AG04450 (cell line): Measurements from ENCODE around the gene BRI3. TPM values are rescaled to one million over a fixed set of nuclear protein-coding genes. Genes with fewer than 3 reads are reported as not detected.

Experiments used
- CTCF ChIA-PET: fragments of 300-600, 350-600 bp; formaldehyde crosslinking; extraction: SDS; loops from one replicate; lab custom pipeline; 2022; ENCODE audit warnings: antibody characterized with exemption, inconsistent platforms; lab: Charles Lee
- POLR2A ChIA-PET: fragments of 350-600 bp; formaldehyde crosslinking; extraction: SDS; loops from one replicate; lab custom pipeline; 2021; ENCODE audit warnings: antibody characterized with exemption, inconsistent platforms; lab: Yijun Ruan, JAX
- DNase-seq: peaks from one replicate; pipeline ENCODE4 v3.0.0-alpha.2; 2011; ENCODE audit warnings: low read depth, low spot score
- H3K27ac ChIP-seq: one replicate; pipeline ENCODE4 v1.5.1; 2012; ENCODE audit warnings: low read depth, low read length, control low read depth
- H3K27me3 ChIP-seq: one replicate; pipeline ENCODE4 v1.6.0; 2012; ENCODE audit warnings: low read length; ENCODE audit not compliant: control insufficient read depth, insufficient read depth
- H3K4me3 ChIP-seq: 2 replicates; pipeline ENCODE4 v1.5.1; 2011; ENCODE audit warnings: mild to moderate bottlenecking, low read depth, low read length, control low read depth
- H3K9me3 ChIP-seq: 2 replicates; pipeline ENCODE4 v1.5.1; 2012; ENCODE audit warnings: low read length; ENCODE audit not compliant: control insufficient read depth, insufficient read depth
- polyA plus RNA-seq: library from polyadenylated mRNA; depleted of rRNA; stranded (reverse); fragments of >200 nt; gene quantifications from 2 replicates; pipeline ENCODE4 v1.2.3, GENCODE V29; 2011
- TF ChIP-seq, protein P1 (sequence below): IDR thresholded peaks from 2 replicates; pipeline ENCODE4 v1.5.1; 2011; ENCODE audit warnings: low read depth, low read length, control low read depth, inconsistent platforms

Gene BRI3
- polyA plus RNA-seq, 1 experiment, result 91.9 TPM

DNA sequence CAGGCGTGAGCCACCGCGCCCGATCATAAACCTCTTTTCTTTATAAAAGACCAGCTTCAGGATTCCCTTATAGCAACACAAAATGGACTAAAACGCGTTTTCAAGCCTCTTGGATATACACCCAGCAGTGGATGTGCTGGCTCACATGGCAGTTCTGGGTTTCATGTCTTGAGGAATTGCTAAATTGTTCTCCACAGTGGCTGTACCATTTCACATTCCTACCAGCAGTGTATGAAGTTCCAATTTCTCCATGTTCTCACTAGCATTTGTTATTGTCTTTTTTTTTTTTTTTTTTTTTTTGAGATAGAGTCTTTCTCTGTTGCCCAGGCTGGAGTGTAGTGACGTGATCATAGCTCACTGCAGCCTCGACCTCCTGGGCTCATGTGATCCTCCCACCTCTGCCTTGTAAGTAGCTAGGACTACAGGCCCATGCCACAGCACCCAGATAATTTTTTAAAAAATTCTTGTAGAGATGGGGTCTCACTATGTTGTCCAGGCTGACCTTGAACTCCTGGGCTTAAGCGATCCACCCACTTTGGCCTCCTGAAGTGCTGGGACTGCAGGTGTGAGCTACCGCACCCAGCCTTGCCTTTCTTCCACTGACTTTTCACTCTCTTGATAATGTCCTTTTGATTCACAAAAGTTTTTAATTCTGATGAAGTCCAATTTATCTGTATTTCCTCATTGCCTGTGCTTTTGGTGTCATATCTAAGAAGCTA is 46.9 kb upstream of the BRI3 start:
- no peaks in the 10 kb centered on the region; the same call in 1 of the 2 replicates for H3K9me3 ChIP-seq
- CTCF ChIA-PET, result interaction anchor here (0.7 to 2.0 kb wide), 5 partner anchors 13 to 213 kb away, joined by 3 to 6 read pairs (median 3); partner anchors contain the start of gene BHLHA15
- TF ChIP-seq, protein P1, sequence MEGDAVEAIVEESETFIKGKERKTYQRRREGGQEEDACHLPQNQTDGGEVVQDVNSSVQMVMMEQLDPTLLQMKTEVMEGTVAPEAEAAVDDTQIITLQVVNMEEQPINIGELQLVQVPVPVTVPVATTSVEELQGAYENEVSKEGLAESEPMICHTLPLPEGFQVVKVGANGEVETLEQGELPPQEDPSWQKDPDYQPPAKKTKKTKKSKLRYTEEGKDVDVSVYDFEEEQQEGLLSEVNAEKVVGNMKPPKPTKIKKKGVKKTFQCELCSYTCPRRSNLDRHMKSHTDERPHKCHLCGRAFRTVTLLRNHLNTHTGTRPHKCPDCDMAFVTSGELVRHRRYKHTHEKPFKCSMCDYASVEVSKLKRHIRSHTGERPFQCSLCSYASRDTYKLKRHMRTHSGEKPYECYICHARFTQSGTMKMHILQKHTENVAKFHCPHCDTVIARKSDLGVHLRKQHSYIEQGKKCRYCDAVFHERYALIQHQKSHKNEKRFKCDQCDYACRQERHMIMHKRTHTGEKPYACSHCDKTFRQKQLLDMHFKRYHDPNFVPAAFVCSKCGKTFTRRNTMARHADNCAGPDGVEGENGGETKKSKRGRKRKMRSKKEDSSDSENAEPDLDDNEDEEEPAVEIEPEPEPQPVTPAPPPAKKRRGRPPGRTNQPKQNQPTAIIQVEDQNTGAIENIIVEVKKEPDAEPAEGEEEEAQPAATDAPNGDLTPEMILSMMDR, result peak; percentile 27; the same call in 1 of the 2 replicates
- no peak overlapping the region for H3K4me3 ChIP-seq
- H3K27me3 ChIP-seq, result no peaks in the 10 kb centered on the region
- no peak for DNase-seq
- POLR2A ChIA-PET, result interaction anchor here (0.7 kb wide), 1 partner anchor 138 kb away, joined by 8 read pairs; no protein-coding TSS in a partner anchor
- no peak overlapping the region for H3K27ac ChIP-seq

DNA sequence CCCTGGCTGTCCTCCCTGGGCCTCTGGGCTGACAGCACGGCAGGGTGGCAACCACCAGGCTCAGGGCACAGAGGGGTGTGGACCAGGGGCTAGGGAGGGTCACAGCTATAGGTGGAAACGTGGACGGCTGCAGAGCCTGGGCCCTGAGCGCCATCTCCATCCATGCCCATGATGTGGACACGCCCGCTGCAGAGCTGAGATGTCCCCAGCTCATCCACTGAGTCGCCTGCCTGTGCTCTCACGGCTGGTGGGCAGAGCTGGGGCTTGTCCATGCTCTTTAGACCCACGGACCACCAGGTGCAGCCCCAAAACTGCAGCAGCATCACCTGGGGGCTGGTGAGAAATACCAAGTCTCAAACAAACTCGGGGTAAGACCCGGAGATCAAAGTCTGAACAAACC is 45.6 kb upstream of the BRI3 start:
- H3K9me3 ChIP-seq, result no peaks in the 10 kb centered on the region; the same call in 1 of the 2 replicates
- ChIA-PET POLR2A (no interaction called here), CTCF (interaction anchor here (1.3 to 2.0 kb wide), 2 partner anchors 68 to 214 kb away, joined by 3 to 6 read pairs; no protein-coding TSS in a partner anchor)
- TF ChIP-seq, protein P1, result no peak
- H3K27ac ChIP-seq, result no peak overlapping the region
- H3K4me3 ChIP-seq, result no peak overlapping the region
- no peaks in the 10 kb centered on the region for H3K27me3 ChIP-seq
- DNase-seq, result no peak

DNA sequence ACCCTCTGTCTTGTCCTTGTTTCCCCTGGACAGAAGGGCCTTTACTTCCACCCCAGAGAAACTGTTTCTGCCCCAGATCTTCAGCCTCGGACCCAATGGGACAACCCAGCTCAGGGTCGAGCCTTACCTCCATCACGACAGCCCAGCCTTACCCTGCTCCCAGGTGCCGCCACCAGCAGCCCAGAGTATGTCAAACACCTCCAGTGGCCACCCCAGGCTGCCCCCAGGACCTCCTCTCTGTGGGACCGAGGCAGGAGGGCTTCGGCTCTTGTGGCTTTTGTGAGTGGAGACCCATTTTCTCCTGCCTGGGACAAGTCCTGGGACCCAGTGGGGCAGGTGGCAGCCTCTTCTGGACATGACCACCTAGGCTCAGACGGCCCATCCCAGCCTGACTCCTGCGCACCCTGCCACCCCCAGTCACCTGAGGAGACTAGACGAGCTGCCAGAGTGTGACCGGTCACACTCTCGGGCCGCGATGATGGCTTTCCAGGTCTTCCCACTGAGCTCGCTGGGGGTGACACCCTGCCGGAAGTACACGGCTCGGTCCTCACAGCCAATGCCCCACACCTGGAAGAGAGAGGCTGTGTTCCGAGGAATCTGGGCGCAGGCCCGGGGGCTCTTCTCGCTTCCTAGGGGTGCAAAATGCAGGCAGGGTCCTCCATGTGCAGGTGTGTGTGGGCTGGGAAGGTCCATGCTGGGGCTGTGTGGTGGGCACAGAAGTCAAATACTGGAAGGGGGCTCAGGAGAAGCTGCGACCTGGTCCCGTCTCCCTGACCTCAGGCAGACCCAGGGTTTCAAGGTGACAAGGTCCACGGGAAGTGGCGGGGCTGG is 44.9 kb upstream of the BRI3 start:
- ChIA-PET POLR2A (no interaction called here), CTCF (no interaction called here)
- no peak overlapping the region for H3K4me3 ChIP-seq

DNA sequence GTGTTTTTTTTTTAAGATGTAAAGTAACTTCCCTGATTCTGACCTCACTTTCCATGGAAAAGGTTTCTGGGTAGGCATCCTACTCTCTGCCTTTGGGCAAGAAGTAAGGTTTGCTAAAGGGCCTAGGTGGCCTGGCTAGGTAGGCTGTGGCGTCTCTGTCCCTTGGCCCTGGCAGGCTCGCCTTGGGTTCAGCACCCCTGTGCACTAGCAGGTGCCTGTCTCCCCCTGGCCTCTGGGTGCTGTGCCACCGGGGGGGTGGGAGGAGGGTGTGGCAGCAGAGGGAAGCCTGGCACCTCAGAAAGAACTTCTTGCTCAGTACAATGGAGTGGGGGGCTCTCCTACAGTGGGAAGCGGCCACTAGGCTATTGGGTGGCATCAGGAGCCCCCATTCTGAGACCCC is 43.4 kb upstream of the BRI3 start:
- ChIA-PET CTCF (no interaction called here), POLR2A (no interaction called here)
- no peak for DNase-seq
- H3K4me3 ChIP-seq, result no peak overlapping the region
- TF ChIP-seq, protein P1, result no peak
- H3K27me3 ChIP-seq, result no peaks in the 10 kb centered on the region
- no peak overlapping the region for H3K27ac ChIP-seq
- no peaks in the 10 kb centered on the region; the same call in 1 of the 2 replicates for H3K9me3 ChIP-seq

More for the DNA sequence above, 44.9 kb upstream of the BRI3 start:
- Histone ChIP-seq H3K9me3 (no peaks in the 10 kb centered on the region; the same call in 1 of the 2 replicates), H3K27ac (no peak overlapping the region), H3K27me3 (no peaks in the 10 kb centered on the region)
- DNase-seq, result no peak
- TF ChIP-seq, protein P1, result no peak

DNA sequence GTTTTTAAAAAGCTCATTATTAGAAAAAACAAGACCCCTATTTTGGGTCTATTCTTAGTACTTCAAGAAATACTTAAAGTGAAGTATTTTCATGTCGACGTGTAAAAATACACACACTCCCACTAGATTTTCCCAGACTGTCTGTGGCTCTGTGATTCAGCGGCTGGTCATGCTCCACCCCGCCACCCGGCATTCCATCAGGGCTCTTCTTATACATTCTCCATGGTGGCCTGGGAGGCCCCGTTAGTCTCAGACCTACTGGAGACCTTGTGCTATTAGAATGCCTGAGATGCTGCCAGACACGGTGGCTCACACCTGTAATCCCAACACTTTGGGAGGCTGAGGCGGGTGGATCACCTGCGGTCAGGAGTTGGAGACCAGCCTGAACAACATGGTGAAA is 42.5 kb upstream of the BRI3 start:
- H3K27me3 ChIP-seq, result no peaks in the 10 kb centered on the region
- H3K4me3 ChIP-seq, result no peak overlapping the region
- POLR2A ChIA-PET, result no interaction called here
- CTCF ChIA-PET, result no interaction called here
- H3K9me3 ChIP-seq, result no peaks in the 10 kb centered on the region
- H3K27ac ChIP-seq, result no peak overlapping the region
- DNase-seq, result no peak
- TF ChIP-seq, protein P1, result no peak
